NCI-H510A treated with DMSO at 0.1 percent for 48 hours (cell line): Measurements from ENCODE around the gene MAGEF1.

Experiments used
- DNase-seq: peaks from one replicate; lab custom pipeline; 2025; lab: John Stamatoyannopoulos, UW

MAGEF1 gene, protein sequence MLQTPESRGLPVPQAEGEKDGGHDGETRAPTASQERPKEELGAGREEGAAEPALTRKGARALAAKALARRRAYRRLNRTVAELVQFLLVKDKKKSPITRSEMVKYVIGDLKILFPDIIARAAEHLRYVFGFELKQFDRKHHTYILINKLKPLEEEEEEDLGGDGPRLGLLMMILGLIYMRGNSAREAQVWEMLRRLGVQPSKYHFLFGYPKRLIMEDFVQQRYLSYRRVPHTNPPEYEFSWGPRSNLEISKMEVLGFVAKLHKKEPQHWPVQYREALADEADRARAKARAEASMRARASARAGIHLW

DNA sequence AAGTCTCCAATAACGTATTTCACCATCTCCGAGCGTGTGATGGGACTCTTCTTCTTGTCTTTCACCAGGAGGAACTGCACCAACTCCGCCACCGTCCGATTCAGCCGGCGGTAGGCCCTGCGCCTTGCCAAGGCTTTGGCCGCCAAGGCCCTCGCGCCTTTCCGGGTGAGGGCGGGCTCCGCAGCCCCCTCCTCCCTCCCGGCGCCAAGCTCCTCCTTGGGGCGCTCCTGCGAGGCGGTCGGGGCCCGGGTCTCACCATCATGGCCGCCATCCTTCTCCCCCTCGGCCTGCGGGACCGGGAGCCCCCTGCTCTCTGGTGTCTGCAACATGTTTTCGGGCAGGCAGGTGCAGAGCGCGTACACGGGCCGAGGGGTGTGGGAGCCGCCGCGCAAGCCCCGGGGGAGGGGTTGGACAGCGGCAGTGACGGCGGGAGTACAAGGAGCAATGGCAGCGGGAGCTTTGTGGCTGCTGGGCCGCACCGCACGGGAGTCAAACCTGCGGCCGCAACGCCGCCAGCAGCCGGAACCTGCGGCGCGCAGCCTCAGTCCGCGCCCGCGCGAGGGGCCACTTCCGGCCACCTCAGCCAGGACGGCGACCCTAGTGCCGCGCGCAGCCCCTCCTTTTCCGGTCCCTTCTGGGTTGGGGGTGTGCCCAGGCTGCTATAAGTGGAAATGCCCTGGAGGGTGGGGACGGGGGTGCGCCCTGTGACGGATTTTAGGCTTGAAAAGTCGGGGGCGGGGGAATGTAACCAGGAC lies at the start of gene MAGEF1:
MAGEF1 (minus strand) TSS at position 572 of the 755 bp plus-strand sequence; CDS start at position 329, 243 bp downstream.
- DNase-seq: peak; percentile 97

DNA sequence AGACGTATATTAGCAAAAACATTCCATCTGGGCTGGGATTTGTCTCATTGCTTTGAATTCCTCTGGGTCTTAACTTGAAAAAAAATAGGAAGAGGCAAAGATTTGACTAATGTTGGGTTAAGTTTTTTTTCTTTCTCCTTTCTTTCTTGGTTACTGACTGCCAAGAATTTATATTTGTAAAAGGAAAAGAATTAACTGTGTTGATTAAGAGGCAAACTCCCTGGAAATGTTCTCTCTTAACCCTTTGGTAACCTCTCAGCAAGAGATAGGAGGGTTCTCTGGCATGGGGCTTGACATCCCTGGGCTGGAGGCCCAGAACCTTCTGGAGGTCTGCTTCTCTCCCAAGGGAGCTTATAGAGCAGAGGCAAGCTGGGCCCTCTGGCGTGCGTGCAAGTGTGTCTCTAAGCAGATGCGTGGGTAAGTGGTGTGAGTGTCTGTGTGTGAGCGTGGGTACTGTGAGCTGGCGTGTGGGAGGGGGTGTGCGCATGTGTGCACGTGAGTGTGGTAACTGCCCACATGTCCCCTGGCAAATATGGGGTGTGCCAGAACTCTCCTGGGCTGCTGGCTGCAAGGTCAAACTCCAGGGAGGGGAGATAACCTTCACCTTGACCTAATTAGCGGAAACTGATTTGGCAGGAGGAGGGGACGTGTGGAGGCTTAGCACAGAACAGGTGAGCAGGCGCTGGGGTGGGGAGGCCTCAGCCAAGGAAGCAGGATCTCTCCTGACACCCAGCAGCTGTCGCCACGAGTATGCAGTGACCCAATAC lies 49.4 kb upstream of the MAGEF1 start:
- no peak for DNase-seq

DNA sequence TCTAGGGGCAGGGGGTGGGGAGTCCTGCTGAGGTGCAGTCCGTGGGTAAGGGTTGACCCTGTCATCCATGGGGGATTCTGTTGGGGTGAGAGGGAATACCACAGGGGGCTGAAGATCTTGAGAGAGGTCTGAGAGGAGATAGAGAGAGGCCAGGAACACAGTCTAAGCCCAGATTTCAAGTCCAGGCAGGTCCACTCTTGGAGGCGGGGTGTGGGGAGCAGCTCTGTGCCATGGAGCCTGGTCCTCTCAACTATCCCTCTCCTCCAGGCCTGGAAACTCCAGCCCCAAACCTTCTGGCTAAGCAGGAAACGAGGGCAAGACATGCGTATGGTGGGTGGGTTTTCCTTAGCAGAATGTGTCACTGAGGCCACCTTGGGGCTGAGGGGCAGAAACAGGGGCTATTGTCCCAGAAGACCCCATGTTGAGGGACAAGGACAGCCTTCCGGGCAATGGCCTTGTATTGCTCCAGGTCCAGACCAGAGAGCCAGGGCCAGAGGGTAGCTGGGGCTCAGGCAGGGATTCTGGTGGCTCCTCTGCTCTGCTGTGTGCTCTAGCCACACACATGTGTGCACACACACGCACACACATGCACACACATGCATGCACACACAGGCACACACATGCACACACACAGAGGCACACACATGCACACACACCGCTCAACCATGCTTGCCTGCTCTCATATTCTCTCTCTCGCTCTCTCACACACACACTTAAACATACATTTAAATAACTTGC lies 48.6 kb upstream of the MAGEF1 start:
- DNase-seq: no peak

DNA sequence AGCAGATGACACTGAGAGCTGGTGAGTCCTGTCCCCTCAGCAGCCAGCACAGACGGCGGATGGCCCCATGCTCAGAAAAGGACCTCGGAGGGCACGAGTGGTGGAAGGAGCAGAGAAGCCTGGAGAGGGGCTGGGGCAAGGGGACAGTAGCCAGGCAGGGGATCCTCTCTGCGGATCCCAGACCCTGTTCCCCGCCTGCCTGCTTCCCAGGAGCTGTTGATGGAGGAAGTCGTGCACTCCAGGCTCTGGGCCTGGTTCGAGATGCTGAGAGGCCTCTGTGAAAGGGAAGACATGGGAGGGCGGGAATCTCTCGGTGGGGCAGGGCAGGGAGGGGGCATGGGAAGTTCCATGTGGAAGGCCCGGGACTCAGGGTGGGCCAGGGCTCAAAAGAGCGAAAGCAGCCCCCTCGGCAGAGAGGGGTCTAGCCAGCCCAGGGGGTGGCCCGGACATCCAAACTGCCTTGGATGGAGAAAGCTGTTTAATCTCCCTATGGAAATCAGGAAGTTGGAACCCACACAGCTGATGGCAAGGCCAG lies 47.9 kb upstream of the MAGEF1 start:
- no peak for DNase-seq

DNA sequence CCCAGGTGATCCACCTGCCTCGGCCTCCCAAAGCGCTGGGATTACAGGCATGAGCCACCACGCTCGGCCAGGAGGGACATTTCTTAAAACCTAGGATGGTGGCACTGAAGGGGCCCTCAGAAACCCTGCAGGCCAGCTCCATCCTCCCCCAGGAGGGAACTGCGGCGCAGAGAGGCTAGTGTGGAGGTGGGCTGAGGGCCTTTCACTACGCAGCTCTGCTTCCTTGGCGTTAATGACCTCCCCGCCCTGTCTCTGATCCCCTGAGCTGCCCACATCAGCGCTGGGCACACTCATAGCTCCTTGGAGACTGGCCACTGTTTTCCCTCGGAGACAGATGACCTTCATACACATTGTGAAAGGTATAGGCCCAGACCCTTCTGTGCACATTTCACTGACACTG lies 46.2 kb upstream of the MAGEF1 start:
- no peak for DNase-seq

DNA sequence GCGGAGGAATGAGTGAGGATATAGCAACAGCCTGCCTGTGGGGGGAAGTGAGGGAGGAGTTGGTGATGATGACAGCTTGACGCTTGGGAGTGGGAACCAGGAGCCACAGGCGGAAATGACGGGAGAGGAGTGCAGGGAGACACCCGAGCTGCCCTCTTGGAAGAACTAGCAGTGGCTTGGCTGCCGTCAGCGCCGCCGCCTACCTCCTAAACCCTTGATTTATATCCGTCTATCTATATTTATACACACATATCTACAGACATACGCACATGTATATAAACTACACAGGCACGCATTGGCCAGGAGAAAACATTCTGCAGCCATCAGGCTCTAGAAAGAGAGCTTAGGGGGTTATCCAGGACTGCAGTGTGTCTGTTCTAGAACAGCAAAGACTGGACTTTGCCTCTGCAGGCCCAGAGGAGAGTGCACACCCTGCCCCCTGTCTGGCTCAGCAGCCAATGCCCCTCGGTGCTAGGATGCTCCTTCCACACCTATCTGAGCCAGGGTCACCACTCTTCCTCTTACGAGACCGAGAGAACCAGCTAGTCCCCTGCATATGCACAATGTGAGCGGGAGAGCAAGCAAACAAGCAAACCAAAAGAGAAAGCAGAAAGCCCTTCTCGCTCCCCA lies 45.3 kb upstream of the MAGEF1 start:
- DNase-seq: peak; percentile 94

DNA sequence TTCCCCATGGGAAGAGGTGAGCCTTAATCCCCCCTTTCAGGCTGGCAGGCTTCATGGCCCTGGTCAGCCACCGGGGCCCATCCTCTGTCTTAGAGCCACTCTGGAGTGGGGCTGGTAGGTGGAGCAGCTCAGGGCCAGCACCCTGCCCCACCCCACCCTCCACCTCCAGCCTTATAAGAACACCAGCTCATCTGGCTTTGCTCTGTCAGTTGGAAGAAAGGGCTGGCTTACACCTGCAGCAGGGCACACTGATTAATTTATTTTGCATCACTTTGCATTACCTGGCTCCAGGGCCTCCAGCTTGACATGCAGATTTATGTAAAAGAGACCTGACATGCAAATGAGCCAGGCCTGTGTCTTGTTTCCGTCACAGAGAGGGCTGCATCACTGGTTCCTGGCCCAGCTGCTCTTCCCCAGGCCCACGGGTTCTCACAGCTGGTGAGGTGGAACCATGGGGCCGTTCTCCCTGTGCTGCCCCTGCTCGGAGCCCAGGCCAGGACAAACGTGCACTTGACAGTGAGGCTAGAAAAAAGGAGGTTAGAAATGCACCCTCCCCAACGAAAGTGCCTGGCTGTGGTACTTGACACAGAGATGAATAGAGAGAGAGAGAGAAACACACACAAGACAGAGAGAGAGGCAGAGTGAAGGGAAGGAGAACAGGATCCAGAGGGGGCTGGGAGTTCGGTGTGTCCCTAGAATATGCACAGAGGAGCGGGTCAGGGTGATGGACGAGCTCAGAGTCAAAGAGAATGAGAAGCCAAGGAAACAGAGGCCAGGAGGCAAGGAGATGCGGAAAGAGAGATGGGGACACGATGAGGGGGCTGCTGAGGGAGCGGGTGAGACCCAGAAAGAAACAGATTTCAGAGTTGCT lies 44.5 kb upstream of the MAGEF1 start:
- peak; percentile 71 for DNase-seq

DNA sequence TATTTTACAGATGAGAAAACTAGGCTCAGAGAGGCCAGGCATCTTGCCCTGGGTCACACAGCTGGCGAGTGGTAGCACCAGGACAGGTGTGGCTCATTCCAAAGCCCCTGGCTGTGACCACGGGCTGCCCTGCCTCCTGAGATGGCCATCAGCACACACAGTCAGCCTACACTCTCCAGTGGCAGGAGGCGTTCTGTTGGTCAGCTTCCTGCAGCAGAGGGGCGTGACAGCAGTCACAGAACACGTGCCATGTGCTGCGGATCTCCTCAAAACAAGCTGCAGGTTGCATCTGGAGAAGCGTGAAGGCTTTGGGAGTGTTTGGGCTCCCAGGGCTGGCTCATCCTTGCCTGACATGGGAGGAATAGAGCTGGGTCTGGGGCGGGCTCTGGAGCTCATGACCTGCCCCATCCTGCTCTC lies 43.5 kb upstream of the MAGEF1 start:
- DNase-seq: no peak

DNA sequence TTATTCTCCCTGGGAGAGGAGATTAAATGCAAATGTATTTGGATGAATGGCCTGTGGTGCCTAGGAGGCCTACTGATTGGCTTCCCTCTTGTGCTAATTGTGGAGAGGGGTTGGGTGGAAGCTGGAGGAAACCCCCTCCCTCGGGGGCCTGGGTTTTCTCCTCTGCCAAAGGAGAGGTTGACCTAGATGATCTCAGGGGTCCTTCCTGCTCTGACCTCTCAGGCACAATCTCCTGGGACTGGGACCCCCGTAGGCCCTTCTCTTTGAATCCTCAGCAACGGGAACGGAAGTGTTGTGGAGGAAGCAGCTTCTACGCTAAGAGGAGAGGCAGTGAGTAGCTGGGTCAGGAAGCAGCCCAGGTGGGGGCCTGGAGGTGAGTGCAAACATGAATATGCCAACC lies 40.5 kb upstream of the MAGEF1 start:
- DNase-seq: no peak

DNA sequence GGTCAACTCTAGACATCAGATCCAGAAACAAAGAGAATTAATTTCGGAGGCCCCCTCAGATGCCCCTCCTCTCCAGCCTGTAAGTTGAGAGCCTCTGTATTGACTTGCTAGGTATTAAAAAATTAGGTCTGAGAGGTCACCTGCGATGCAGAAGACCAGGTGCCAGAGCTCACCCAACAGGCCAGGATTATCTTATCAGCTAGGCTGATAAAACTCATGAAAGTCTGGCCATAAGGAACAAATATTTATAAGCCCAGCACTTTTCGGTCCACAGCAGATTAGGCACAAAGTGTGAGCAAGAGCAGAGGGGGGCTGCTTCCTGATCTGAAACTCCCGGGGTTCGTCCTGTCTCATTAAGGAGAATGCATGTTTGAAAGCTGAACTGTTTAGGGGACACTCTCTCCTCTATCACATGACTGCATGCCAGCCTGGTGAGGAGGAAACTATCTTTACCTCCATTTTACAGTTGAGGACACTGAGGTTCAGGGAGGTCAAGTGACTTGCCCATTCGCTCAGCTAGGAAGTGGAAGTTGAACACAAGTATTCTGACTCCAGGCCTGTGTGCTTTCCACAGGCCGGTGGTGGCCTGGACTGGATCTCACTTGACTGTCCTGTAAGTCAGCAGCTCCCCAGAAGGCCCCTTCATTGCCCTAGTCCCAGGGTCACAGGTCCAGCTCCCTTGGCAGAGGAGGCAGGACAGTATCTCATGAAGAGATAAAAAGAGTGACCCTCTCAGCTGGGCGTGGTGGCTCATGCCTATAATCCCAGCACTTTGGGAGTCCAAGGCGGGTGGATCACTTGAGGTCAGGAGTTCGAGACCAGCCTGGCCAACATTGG lies 39.6 kb upstream of the MAGEF1 start:
- no peak for DNase-seq

DNA sequence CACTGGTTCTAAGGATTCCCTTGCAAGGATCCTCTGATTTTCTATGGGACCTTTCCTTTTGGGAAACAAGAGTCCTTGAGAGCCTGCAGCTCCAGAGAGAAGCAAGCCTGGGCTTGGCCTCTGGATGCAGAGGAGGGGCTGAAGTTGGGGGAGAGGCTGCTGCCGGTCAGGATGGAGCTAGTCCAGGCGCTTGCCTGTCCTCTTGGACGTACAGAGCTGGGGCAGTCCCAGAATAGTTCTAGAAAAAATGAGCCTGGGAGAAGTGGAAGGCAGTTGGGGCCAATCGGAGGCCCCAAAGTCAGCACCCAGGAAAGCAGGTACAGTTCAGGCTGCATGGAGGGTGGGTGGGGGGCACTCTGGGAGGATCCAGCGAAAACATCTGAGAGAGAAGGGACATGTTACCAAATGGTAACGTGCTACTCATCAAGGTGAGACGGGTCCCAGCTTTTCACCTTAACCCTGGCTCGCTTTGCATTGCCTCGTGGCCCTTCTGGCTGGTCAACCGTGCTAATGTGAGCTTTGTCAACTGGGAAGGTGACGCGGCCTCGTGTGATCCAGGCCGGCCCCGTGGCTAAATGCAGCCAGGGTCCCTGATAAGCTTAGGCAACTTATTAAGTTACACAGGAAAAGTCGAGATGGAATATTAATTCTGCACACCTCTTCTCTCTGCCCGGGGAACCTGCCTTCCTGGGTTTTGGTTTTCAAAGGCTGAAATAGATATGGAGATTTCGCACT lies 38.7 kb upstream of the MAGEF1 start:
- DNase-seq: no peak

DNA sequence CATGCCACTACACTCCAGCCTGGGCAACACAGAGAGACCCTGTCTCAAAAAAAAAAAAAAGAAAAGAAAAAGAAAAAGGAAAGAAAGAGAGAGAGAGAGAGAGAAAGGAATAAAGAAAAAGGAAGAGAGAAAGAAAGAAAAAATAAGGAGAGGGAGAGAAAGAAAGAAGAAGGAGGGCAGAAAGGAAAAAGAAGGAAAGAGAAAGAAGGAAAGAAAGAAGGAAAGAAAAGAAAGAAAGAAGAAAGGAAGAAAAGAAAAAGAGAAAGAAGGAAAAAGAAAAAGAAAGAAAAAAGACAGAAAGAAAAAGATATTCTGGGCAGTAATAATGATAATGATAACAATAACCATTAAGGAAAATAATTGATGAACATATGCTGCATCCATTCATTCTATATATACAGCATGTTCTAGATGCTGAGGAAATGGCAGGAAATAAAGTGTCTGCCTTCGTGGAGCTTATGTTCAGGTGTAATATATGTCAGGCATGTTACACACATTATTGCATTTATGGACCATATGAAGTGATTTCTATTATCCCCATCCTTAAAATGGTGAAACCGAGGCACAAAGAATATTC lies 37.4 kb upstream of the MAGEF1 start:
- no peak for DNase-seq

DNA sequence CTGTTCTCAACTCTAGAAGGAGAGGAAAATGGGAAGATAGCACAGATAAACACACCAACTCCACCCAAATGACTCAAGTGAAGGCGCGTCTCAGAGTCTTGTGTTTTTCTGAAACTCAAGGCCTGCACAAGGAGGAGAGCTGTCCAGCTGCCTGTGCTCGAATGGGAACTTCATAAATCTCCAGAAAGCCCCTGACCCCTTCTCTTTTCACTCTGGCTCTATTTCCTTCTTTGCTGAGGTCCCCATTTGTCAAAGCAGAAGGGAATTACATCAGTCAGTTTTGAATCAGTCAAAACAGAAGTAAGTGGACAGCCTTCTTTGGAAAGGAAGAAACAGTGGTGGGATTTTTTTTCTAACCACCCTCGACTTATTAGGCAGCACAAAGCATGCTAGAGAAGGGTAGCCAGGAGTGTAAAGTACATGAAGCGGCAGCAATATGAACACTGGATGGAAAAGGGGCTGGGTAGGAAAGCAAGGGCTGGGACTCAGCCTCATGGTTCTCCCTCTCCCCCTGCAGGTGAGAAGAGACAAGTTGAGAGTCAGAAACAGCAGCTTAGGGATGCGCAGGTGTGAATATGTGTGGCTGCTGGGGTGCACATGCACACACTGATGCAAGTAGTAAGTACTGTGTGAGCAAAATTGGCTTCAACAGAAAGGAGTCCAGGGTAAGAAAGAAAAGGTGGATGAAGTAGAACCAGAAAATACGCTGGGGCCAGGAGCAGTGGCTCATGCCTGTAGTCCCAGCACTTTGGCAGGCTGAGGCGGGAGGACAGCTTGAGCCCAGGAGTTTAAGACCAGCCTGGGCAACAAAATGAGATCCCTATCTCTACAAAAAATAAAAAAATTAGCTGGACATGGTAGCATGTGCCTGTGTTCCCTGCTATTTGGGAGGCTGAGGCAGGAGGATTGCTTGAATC lies 36.6 kb upstream of the MAGEF1 start:
- peak; percentile 81 for DNase-seq

DNA sequence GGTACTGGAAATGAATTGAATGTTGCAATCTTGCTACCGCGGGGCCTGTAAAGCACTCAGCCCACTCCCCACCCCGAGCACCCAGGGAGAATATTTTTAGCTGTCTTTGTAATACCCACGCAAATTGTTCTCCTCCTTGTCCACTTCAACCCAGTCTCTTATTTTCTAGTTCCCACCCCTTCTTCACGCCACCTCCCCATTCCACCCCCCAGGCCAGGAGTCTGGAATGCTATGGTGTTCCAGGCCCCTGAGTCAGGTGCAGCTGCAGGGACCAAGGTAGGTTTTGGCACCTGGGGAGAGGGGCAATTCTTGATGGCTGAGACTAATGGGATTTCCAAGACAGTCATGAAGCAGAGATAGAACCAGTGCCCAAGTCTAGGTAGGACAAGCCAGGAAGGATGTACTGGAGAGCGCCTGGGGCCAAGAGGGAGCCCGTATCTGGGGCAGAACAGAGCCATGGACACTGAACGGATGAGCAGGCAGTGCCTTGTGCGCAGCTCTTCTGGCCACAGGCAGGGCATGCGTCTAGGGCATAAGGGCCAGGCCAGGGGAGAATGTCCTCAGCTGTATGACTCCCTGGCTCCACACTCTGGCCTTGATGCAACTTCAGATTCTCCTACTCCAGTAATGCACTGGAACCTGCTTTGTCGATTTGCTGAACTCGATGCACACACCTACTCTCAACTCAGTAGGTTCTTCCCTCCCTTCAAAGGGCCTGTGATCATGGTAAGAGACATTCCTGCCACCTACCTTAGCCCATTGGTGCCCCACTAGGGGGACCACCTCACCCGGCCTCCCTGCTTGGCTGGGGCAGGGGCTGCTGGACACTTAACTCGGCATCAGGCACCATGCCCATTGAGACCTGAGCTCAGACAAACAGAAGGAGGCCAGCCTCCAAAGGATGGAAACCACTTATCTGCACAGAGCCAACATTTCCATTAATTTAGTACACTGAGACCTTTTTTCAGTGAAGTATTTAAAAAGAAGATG lies 34.6 kb upstream of the MAGEF1 start:
- DNase-seq: no peak

DNA sequence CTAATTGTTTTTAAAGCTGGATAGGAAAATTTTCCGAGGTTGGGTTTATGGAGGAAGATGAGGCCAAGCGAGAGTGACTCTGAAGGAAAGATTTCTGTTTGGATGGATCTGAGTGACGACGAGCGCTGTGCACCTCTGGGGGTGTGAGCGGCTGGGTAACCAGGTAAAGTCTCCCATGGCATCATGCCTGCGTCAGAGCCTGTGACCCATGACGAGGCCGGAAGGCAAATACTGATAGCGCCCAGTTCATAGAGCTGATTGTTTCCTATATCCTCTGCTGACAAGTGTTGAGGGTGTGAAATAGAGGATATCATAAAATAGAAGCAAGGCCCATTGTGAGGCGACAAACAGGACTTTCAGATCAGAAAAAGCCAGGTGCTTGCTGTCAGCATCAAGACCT lies 33.7 kb upstream of the MAGEF1 start:
- DNase-seq: no peak

DNA sequence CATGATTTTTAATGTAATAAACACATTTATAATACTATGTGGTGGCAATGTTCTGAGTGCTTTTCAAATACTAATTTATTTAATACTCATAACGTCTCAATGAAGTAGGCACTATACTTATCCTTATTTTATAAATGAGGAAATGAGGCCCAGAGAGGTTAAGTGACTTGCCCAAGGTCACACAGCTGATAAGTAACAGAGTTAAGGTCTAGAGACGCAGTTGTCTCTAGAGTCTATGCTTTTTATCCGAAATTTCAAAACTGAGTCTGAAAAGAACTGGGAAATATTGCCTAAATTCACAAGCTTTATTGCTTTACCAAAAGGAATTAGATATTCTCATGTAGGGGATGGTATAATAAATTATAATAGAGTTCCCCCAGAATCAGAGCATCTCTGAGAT lies 31.4 kb upstream of the MAGEF1 start:
- no peak for DNase-seq
